Activated naive CD4-positive, alpha-beta T cell treated with anti-CD3 and anti-CD28 coated beads for 36 hours (primary cell): ENCODE measurements around the gene PIEZO1. TPM values are rescaled to one million over a fixed set of nuclear protein-coding genes. Genes with fewer than 3 reads are reported as not detected.
A peak's percentile ranks its signal among the peaks of the same experiment; 100 is the strongest.

Experiments
- CTCF ChIA-PET: fragments of 350-600 bp; sonication (Branson Sonifier 250); formaldehyde crosslinking; loops from one replicate; lab custom pipeline; 2021; ENCODE audit warnings: antibody characterized with exemption; lab: Charles Lee
- DNase-seq: peaks from one replicate; pipeline ENCODE4 v3.0.0-alpha.2; 2020
- H3K27ac Mint-ChIP-seq: one replicate; pipeline ENCODE4 v1.8.0; 2021; ENCODE audit warnings: mild to moderate bottlenecking, mixed read lengths
- H3K27me3 Mint-ChIP-seq: one replicate; pipeline ENCODE4 v1.8.0; 2021; ENCODE audit warnings: low read depth, mixed read lengths
- H3K36me3 Mint-ChIP-seq: one replicate; pipeline ENCODE4 v1.8.0; 2021; ENCODE audit warnings: low read depth, mixed read lengths
- H3K4me1 Mint-ChIP-seq: one replicate; pipeline ENCODE4 v1.8.0; 2021; ENCODE audit warnings: low read depth, mixed read lengths
- H3K4me3 Mint-ChIP-seq: one replicate; pipeline ENCODE4 v1.8.0; 2021; ENCODE audit warnings: mild to moderate bottlenecking, moderate library complexity, mixed read lengths
- H3K9me3 Mint-ChIP-seq: one replicate; pipeline ENCODE4 v1.8.0; 2021; ENCODE audit warnings: mixed read lengths
- intact Hi-C: fragments of 100-400 bp; cut with micrococcal nuclease; formaldehyde crosslinking; loops from one replicate; pipeline ENCODE4 v1.15.1; 2023
- total RNA-seq, 2 experiments: library from RNA; stranded (reverse); gene quantifications; one replicate each; pipeline ENCODE4 v1.2.3, GENCODE V29; 2021

Gene PIEZO1
- total RNA-seq, 2 experiments from 2014 or later = 78.2 to 80.1 TPM

DNA sequence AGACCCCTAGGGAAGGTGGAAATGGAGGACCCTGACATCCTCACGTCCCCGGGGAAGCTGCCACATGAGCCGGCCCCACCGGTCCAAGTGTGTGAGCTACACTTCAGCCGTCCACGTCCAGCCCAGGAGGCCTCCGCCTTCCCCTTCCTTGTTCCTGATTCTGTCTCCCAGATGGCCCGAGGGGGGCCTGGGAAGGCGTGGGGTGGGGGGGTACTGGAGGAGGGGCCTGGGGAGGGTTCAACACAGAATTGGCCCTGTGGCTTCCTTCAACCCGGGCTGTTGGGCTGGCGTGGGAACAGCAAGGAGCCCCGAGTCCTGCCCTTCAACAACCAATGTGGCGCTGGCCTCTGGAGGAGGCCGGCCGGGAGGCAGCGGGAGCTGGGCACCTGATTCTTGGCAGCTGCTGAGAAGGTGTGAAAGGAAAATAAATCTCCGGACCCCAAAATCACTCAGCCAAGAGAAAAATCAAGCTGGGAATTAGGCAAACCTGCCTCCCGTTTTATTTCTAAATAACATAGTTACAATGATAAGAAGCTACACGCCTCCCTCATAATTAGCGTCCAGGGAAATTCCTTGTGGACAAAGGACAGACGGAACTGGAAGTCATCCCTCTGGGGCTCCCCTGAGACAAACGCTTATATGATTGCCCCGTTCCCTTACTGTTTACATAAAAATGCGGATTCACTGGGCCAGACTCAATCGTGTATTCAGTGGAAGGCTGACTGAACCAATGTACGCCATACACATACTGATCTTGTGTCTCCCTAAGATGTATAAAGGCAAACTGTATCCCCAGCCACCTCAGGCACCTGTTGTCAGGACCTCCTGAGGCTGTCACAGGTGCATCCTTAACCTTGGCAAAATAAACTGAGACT is 28.5 kb upstream of the PIEZO1 start:
- H3K9me3 Mint-ChIP-seq = no peaks in the 10 kb centered on the region
- H3K4me3 Mint-ChIP-seq = no peak overlapping the region
- peaks cover 24% of the 10 kb centered on the region for H3K36me3 Mint-ChIP-seq
- no peak for DNase-seq
- peaks cover 20% of the 10 kb centered on the region for H3K4me1 Mint-ChIP-seq
- CTCF ChIA-PET = interaction anchor here (1.7 to 8.0 kb wide), 3 partner anchors 20 to 76 kb away, joined by 6 to 45 read pairs (median 11); partner anchors contain the start of genes GALNS and TRAPPC2L
- intact Hi-C loops = loop anchor here (5.0 kb wide), 2 partner anchors 124 to 284 kb away; no protein-coding TSS in a partner anchor
- H3K27me3 Mint-ChIP-seq = no peaks in the 10 kb centered on the region
- H3K27ac Mint-ChIP-seq = no peak overlapping the region

DNA sequence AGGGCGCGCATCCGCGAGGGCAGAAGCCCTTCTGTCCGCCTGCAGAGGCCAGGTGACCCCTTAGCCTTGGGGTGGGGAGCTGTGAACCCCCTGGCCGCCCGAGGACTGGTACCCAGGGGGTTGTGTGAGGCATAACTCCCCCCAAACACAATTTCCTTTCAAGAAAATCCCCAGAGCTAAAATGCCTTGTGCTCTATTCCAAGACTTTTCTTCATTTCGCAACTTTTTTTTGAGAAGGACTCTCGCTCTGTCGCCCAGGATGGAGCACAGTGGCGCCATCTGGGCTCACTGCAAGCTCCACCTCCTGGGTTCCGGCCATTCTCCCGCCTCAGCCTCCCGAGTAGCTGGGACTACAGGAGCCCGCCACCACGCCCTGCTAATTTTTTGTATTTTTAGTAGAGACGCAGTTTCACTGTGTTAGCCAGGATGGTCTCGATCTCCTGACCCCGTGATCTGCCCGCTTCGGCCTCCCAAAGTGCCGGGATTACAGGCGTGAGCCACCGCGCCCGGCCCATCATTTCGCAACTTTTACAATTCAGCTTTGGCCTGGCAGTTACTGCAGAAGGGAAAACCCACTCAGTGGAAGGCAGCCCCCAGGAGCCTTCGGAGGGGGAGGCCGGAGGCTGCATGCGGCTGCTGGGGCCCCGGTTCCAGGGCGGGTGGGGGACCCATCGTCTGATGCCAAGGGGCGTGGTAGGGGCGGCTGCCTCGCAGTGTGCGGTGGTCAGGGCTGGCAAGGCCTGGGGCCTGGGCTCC is 27.7 kb upstream of the PIEZO1 start:
- CTCF ChIA-PET = interaction anchor here (0.6 to 8.0 kb wide), 8 partner anchors 19 to 755 kb away, joined by 3 to 45 read pairs (median 4); partner anchors contain the start of genes GALNS and TRAPPC2L
- DNase-seq = peak; percentile 58
- Mint-ChIP-seq H3K36me3 (peaks cover 31% of the 10 kb centered on the region), H3K27me3 (no peaks in the 10 kb centered on the region), H3K4me1 (peaks cover 25% of the 10 kb centered on the region), H3K27ac (peak overlapping the region; percentile 91), H3K9me3 (no peaks in the 10 kb centered on the region), H3K4me3 (peak overlapping the region; percentile 97)
- intact Hi-C loops = loop anchor here (1.0 to 5.0 kb wide), 8 partner anchors 9 to 405 kb away; partner anchors contain the start of genes CDH15, CDT1, TRAPPC2L and ZNF778

DNA sequence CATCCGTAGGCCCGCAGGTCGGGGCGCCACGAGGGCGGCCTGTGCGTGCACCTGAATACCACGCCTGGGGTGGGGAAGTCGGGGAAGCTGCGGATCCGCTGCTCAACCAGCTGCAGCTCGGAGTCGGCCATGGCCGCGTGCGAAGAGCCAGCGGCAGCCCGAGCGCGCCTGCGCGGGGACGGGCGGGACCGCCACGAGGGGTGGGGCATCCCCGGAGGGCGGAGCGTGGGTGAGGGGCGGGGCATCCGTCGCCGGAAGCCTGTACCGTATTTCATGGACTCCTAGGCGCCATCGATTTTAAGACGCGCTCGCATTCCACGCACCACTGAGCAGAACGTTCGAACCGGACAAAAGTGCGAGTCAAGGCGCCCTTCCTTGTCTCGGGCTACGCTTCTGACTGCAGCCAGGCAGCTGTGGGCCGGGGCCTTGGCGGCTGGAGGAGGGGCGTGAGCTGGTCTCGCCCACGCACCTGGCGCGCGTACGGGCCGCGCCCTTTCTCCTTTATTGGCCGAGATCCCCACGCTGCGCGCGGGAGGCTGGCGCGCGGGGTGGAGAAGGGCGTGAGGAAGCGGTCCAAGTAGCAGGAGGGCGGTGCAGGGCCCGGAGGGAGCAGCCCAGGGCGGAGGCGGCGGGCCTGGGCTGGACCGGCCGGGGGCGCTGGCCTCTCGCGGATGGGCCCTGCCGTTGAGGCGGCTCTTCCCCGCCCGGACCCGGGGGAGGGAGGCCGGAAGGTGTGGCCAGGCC is 26.9 kb upstream of the PIEZO1 start, which contains the start of gene APRT:
APRT (minus strand) TSS at position 160 of the 744 bp plus-strand sequence; CDS start at position 131, 29 bp downstream.
- peak; percentile 97 for DNase-seq
- Mint-ChIP-seq H3K36me3 (peaks cover 34% of the 10 kb centered on the region), H3K27ac (peak within 1 kb of the TSS; percentile 97), H3K4me1 (peaks cover 27% of the 10 kb centered on the region), H3K27me3 (no peaks in the 10 kb centered on the region), H3K9me3 (no peaks in the 10 kb centered on the region), H3K4me3 (peak within 1 kb of the TSS; percentile 97)
- CTCF ChIA-PET = interaction anchor here (0.6 to 8.0 kb wide), 10 partner anchors 9 to 755 kb away, joined by 3 to 45 read pairs (median 3); partner anchors contain the start of genes GALNS and TRAPPC2L
- intact Hi-C loops = loop anchor here (1.0 to 5.0 kb wide), 8 partner anchors 9 to 405 kb away; partner anchors contain the start of genes CDH15, CDT1, TRAPPC2L and ZNF778

DNA sequence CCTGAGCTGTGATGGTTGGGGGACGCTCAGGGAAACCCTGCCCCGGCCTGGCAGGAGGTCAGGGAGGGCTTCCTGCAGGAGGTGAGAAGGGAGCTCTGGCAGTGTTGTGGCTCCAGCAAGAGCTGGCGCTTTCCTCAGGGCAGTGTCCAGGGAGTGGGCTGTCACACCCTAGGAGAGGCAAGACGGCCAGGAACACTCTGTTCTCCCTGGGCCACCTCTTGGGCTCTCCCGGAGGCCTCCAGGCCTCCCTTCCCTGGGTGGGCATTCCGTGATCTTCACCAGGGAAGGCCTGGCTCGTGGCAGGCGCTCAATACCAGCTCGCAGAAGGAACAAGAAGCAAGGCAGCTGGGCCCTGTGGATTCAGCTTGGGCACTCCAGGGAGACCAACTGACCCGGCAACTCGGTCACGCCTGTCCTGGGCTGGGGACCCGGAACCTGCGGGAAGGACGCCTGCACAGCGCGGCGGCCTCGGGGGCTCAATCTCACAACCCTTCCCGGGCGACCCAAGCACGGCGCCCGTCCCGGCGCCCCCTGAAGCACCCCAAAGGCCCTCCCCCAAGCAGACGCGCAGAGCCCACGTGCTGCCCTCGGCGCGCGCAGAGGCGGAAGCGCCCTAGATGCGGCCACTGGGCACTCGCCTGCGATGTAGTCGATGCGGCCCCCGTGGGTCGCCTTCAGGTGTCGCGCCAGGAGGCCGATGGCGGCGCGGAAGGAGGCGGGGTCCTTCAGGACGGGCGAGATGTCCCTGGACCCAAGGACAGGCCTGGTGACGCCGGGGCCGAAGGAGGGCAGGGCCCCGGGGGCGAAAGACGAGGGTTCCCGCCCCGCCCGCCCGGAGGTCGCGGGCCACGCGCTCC is 26.1 kb upstream of the PIEZO1 start:
- Mint-ChIP-seq H3K27ac (peak overlapping the region; percentile 85), H3K36me3 (peaks cover 38% of the 10 kb centered on the region), H3K4me1 (peaks cover 31% of the 10 kb centered on the region), H3K27me3 (no peaks in the 10 kb centered on the region), H3K4me3 (peak overlapping the region; percentile 97), H3K9me3 (no peaks in the 10 kb centered on the region)
- intact Hi-C loops = loop anchor here (5.0 kb wide), 2 partner anchors 126 to 286 kb away; no protein-coding TSS in a partner anchor
- DNase-seq = peak; percentile 53
- CTCF ChIA-PET = interaction anchor here (0.5 to 8.0 kb wide), 9 partner anchors 9 to 107 kb away, joined by 3 to 45 read pairs (median 7); partner anchors contain the start of genes GALNS and TRAPPC2L

DNA sequence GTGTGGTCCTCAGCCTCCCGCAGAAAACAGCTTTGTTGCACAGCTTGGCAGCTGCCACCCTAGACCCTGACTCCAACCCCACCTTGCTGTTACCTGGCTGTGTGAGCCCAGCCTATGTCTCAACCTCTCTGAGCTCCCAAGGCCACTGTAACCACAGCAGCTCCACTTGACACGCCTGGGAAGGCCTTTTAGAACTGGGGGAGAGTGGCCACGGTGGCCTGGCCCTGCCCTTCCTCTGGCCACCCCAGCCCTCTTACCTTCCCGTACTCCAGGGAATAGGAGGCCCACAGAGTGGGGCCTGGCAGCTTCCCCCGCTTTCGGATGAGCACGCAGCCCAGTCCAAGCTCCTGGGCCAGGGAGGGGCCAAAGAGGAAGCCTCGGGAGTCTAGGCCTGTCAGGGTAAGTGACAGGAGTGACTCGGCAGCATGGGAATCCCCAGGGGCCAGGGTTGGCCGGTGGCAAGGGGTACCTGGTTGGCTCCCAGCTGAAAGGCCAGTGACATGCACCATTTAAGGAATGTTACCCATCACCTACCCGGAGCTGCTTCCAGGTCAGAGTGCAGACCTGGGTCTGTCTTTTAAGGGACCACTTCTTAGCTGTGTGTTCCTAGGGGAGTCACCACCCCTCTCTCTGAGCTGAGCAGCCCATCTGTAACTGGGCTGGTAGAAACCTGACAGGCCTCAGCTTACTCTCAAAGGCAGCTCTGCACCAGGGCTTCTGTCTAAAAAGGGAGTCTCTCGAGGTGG is 25.3 kb upstream of the PIEZO1 start:
- intact Hi-C loops = loop anchor here (5.0 kb wide), 2 partner anchors 127 to 287 kb away; no protein-coding TSS in a partner anchor
- Mint-ChIP-seq H3K27me3 (no peaks in the 10 kb centered on the region), H3K36me3 (peaks cover 42% of the 10 kb centered on the region)

DNA sequence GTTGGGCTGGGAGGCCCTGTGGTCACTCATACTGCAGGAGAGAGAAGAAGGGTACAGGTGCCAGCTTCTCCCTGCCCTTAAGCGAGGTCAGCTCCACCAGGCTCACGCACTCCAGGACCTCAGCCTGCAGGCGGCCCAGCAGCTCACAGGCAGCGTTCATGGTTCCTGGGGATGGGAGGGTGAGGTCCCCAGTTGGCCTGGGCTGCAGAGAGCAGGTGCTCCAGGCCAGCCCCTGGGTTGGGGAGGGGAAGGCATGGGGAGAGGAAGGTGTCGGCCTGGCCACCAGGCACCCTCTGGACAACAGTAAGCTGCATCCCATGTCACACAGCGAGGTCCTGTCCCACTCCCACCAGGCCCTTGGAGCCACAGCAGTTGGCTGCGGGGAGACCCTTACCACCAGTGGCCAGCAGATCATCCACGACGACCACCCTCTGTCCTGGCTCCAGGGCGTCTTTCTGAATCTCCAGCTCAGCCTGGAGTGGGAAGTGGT is 24.7 kb upstream of the PIEZO1 start:
- Mint-ChIP-seq H3K4me1 (peaks cover 32% of the 10 kb centered on the region), H3K9me3 (no peaks in the 10 kb centered on the region), H3K36me3 (peaks cover 44% of the 10 kb centered on the region), H3K27me3 (no peaks in the 10 kb centered on the region), H3K27ac (peak overlapping the region; percentile 85), H3K4me3 (peak overlapping the region; percentile 97)
- DNase-seq = no peak
- CTCF ChIA-PET = interaction anchor here (0.9 to 2.5 kb wide), 6 partner anchors 13 to 73 kb away, joined by 3 to 13 read pairs (median 5); no protein-coding TSS in a partner anchor
- intact Hi-C loops = loop anchor here (5.0 kb wide), 2 partner anchors 128 to 288 kb away; no protein-coding TSS in a partner anchor

More for the DNA sequence above, 25.3 kb upstream of the PIEZO1 start:
- peak overlapping the region; percentile 85 for H3K27ac Mint-ChIP-seq
- peaks cover 32% of the 10 kb centered on the region for H3K4me1 Mint-ChIP-seq
- peak; percentile 73 for DNase-seq
- no peaks in the 10 kb centered on the region for H3K9me3 Mint-ChIP-seq
- H3K4me3 Mint-ChIP-seq = peak overlapping the region; percentile 97
- CTCF ChIA-PET = interaction anchor here (0.5 to 2.5 kb wide), 8 partner anchors 14 to 103 kb away, joined by 3 to 13 read pairs (median 4); no protein-coding TSS in a partner anchor

DNA sequence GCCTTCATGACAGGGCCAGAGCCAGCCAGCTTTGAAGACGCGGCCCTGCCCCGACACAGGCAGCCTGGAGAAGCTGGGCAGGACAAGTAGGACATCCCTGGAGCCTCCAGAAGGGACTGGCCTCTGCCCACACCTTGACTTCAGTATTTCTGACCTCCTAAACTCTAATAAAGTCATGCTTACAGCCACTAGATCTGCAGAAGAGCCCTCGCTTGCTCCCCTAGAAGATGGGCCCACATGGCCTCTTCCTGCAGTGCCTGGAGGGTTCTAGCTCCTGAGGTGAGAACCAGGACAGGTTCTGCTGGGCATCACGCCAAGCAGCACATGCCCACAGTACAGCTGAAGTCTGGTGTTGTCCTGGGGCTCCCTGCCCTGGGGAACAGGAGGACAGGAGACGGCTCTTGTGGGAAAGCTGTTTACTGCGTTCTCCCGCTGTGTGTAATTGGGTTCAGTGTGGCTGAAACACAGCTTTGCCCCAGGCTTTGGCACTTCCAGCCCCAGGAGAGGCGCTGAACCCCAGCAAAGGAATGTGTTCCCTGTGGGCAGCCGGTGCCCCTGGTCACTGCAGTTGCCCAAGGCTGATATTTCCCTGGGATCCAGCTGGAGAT is 24.2 kb upstream of the PIEZO1 start:
- Mint-ChIP-seq H3K27me3 (no peaks in the 10 kb centered on the region), H3K9me3 (no peaks in the 10 kb centered on the region), H3K4me1 (peaks cover 33% of the 10 kb centered on the region), H3K4me3 (peak overlapping the region; percentile 97), H3K27ac (peak overlapping the region; percentile 85), H3K36me3 (peaks cover 49% of the 10 kb centered on the region)
- DNase-seq = peak; percentile 30
- intact Hi-C loops = no loop called here
- CTCF ChIA-PET = interaction anchor here (1.2 to 2.5 kb wide), 3 partner anchors 13 to 72 kb away, joined by 3 to 13 read pairs (median 7); no protein-coding TSS in a partner anchor

DNA sequence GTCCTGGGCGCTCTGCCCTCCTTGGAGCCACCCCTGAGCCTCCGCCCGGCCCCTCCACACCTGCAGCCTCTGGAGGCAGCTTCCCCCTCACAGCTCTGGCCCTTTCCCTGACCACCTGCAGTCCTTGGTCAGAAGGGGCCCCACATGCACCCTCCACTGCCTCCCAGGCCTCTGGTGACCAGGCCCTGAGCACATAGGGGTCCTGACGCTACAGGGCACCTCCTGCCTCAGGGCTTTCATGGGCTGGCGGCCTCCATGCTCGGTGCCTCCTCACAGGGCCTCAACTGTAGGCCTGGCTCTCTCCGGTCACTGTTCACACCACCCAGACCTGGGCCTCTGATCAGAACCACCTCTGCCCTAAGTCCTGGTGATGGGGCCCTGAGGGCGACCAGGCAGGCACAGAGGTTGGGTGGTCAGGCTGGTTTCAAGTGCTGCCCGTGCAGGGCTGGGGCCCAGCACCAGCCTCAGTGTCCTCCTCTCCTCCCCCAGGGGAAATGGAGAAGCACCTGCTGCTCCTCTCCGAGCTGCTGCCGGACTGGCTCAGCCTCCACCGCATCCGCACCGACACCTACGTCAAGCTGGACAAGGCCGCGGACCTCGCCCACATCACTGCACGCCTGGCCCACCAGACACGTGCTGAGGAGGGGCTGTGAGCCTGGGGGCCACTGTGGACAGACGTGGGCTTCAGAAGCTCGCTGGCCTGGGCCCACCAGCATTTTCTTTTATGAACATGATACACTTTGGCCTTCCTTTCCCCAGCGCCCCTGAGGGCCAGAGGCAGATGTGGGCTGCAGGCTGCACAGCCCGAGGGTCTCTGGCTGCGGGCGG is 22.8 kb upstream of the PIEZO1 start:
- Mint-ChIP-seq H3K27me3 (no peaks in the 10 kb centered on the region), H3K27ac (peak overlapping the region; percentile 13), H3K4me3 (peak overlapping the region; percentile 32), H3K9me3 (no peaks in the 10 kb centered on the region), H3K36me3 (peaks cover 49% of the 10 kb centered on the region), H3K4me1 (peaks cover 33% of the 10 kb centered on the region)
- CTCF ChIA-PET = no interaction called here
- intact Hi-C loops = no loop called here
- no peak for DNase-seq

DNA sequence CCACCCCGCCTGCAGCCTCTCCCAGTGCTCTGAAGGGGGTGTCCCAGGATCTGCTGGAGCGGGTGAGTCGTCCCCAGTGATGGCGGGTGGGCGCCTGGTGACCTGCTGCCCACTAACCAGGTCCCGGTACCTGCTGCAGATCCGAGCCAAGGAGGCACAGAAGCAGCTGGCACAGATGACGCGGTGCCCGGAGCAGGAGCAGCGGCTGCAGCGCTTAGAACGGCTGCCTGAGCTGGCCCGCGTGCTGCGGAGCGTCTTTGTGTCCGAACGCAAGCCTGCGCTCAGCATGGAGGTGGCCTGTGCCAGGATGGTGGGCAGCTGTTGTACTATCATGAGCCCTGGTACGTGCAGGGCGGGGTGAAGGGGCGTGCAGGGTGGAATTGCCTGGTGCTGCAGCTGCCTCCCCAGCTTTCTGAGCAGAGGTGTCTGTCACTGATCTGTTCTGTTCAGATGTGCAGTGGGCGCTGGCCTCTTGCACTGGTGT is 22.2 kb upstream of the PIEZO1 start:
- no peaks in the 10 kb centered on the region for H3K9me3 Mint-ChIP-seq
- peaks cover 31% of the 10 kb centered on the region for H3K4me1 Mint-ChIP-seq
- DNase-seq = no peak
- H3K36me3 Mint-ChIP-seq = peaks cover 49% of the 10 kb centered on the region
- no peaks in the 10 kb centered on the region for H3K27me3 Mint-ChIP-seq
- CTCF ChIA-PET = no interaction called here
- H3K27ac Mint-ChIP-seq = no peak overlapping the region
- H3K4me3 Mint-ChIP-seq = peak overlapping the region; percentile 38
- intact Hi-C loops = no loop called here
